NCI-H774 (cell line): ENCODE measurements around the gene PAK2.
A peak's percentile ranks its signal among the peaks of the same experiment; 100 is the strongest.
"Not testable (repeated sequence)": the region's sequence is repeated elsewhere in the genome, so short reads cannot be mapped to it uniquely, and the experiment has no call there.

Experiments
- DNase-seq: peaks from one replicate; lab custom pipeline; 2025; lab: John Stamatoyannopoulos, UW

The PAK2 gene

GRCh38 chr3:196788528-196788927 is 48.9 kb downstream of the PAK2 start:
- DNase-seq = no peak

DNA sequence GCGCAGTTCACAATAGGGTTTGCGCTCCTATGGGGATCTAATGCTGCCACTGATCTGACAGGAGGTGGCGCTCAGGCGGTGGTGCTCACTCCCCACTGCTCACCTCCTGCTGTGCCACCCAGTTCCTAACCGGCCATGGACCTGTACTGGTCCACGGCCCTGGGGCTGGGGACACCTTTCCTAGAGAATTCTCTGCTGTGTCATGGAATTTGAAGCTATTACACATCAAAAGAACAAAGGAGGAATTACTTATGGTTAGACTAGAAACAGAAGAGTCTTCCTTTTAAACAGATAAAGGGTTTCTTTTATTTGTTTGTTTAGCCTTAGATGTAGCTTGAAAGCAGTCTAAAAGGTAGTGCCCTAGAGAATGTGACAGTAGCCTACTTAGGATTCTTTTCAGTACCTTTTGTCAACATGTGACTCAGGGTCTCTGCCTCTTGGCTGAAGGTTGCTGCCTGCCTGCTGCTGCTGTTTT is 50.3 kb downstream of the PAK2 start:
- DNase-seq = no peak

GRCh38 chr3:196790636-196791035 is 51.0 kb downstream of the PAK2 start:
- DNase-seq = no peak

GRCh38 chr3:196792771-196793170 is 53.1 kb downstream of the PAK2 start:
- DNase-seq = no peak

- no peak for DNase-seq
These were observed 53.6 kb downstream of the PAK2 start for GRCh38 chr3:196793246-196793645.

DNA sequence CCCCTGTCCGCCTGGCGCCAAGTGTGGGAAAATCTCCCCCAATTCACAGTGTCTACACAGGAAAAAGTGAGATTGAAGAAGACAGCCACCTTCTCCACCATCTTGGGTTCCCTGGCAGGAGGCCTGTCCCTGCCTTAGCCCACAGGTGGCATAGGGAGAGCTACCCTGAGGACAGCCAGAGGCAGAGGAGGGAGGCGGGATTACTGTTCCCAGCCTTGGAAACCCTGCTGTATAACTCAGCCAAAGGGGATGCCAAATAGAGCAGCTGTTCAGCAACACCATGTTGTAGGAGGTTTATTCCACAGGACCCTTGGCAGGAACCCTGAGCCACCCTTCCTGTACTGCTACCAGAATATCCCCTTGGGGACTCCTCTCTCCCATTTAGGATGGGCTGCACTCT is 54.8 kb downstream of the PAK2 start:
- no peak for DNase-seq

GRCh38 chr3:196796317-196796716 is 56.7 kb downstream of the PAK2 start:
- DNase-seq = no peak

DNA sequence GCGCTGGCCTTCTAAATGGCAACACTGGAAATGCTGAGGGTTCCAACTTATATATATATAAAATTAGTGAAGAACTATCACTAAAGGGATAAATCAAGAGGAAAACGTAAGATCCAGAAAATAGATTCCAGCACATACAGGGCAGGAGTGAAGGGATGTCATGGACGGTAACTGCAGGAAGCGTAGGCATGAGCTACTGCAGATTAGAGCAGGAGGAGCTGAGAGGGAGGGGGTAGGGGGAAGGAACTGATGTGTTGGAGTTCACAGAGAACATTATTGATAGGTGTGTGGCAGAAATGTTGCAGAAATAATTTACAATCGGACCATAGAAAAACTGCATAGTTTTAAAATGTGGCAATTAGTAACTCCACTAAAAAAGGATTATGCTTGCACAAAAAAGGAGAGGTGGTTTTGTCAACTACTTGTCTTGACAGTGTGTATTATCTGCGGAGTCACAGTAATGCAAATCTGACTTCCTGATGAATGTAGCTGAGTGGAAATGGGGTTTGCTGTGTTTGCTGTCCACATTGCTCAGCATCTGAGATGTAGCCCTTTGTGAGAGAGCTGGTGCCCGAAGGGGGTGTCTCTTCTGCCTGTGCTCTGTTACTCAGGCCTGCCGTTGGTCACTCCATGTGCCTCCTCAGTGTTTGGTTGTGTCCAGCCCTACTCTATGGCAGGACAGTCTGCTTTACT is 61.2 kb downstream of the PAK2 start:
- DNase-seq = no peak

GRCh38 chr3:196803891-196804468 is 64.3 kb downstream of the PAK2 start:
- no peak for DNase-seq

- no peak for DNase-seq
These were observed 65.1 kb downstream of the PAK2 start for GRCh38 chr3:196804773-196805172.

GRCh38 chr3:196810963-196811581 is 71.4 kb downstream of the PAK2 start:
- no peak for DNase-seq

- no peak for DNase-seq
These were observed 73.2 kb downstream of the PAK2 start for GRCh38 chr3:196812853-196813252.

- DNase-seq = no peak
These were observed 74.2 kb downstream of the PAK2 start for GRCh38 chr3:196813903-196814302.

- no peak for DNase-seq
These were observed 82.2 kb downstream of the PAK2 start for GRCh38 chr3:196821806-196822355.

- DNase-seq = not testable (repeated sequence)
These were observed 90.0 kb downstream of the PAK2 start for GRCh38 chr3:196829651-196830050.

- no peak for DNase-seq
These were observed 95.4 kb downstream of the PAK2 start for GRCh38 chr3:196835086-196835485.

- not testable (repeated sequence) for DNase-seq
These were observed 97.0 kb downstream of the PAK2 start for GRCh38 chr3:196836626-196837025.

- peak; percentile 47 for DNase-seq
These were observed 98.3 kb downstream of the PAK2 start for GRCh38 chr3:196837819-196838420.

DNA sequence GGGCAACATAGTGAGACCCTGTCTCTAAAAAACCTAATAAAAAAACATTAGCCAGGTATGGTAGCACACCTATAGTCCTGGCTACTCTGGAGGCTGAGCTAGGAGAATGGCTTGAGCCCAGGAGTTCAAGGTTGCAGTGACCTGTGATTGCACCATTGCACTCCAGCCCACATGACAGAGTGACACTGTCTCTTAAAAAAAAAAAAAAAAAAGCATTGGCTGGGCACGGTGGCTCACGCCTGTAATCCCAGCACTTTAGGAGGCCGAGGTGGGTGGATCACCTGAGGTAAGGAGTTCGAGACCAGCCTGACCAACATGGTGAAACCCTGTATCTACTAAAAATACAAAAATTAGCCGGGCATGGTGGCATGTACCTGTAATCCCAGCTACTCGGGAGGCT is 99.7 kb downstream of the PAK2 start:
- not testable (repeated sequence) for DNase-seq

GRCh38 chr3:196842567-196843434 is 103.1 kb downstream of the PAK2 start:
- DNase-seq = no peak

GRCh38 chr3:196843435-196844110 is 103.9 kb downstream of the PAK2 start:
- no peak for DNase-seq
